Activated CD8-positive, alpha-beta memory T cell treated with anti-CD3 and anti-CD28 coated beads, Interleukin-2, amount 10 ng/mL, durations not matched to agents 7 days and 5 days (primary cell): Measurements from ENCODE around the gene BRCA2. TPM values are rescaled to one million over a fixed set of nuclear protein-coding genes. Genes with fewer than 3 reads are reported as not detected.

Experiments used
- total RNA-seq, 2 experiments: library from RNA; stranded (reverse); gene quantifications; one replicate each; pipeline ENCODE4 v1.2.3, GENCODE V29; 2021

BRCA2 gene
- total RNA-seq, 2 experiments from 2014 or later, result 25.1 to 37.8 TPM

Other genes with a start within 250 kb of the BRCA2 start
- not detected for gene ZAR1L, start 145 bp upstream of the BRCA2 start, total RNA-seq
- gene N4BP2L1, start 112.6 kb downstream of the BRCA2 start, total RNA-seq, result 10 to 100 TPM; 24.8 to 29.7 TPM
- gene N4BP2L2, start 223.3 kb downstream of the BRCA2 start, total RNA-seq, result 100 to 1,000 TPM in 1 of 2 experiments, 10 to 100 TPM in 1; 87.9 to 112 TPM